K562 (cell line): Measurements from ENCODE around the gene ITPKB. TPM values are rescaled to one million over a fixed set of nuclear protein-coding genes. Genes with fewer than 3 reads are reported as not detected.

Source experiments
- ARID3A ChIP-seq: IDR thresholded peaks from 2 replicates; pipeline ENCODE4 v1.6.1; 2012; ENCODE audit warnings: low read depth, low read length, improper control_type of control experiment, borderline replicate concordance
- CBX3 ChIP-seq, 2 experiments: IDR thresholded peaks; 1 replicate in 1 of 2; 2 replicates in 1 of 2; pipeline ENCODE4 v1.6.1; 2012; ENCODE audit warnings: inconsistent platforms in 2 of 2, low read length in 2 of 2, borderline replicate concordance in 1 of 2, control low read depth in 1 of 2
- CLOCK ChIP-seq: fragments of 250-450 bp; sonication (Bioruptor Pico); IDR thresholded peaks from 2 replicates; pipeline ENCODE4 v1.4.0; 2020; ENCODE audit warnings: mild to moderate bottlenecking, moderate library complexity, borderline replicate concordance
- ELF1 ChIP-seq: fragments of 200-800 bp; sonication (Bioruptor generic); IDR thresholded peaks from 2 replicates; pipeline ENCODE4 v1.6.1; 2016; ENCODE audit warnings: missing genetic modification characterization, missing compliant biosample characterization
- LEF1 ChIP-seq: fragments of 450-650 bp; IDR thresholded peaks from 2 replicates; pipeline ENCODE4 v1.6.1; 2016; ENCODE audit warnings: mild to moderate bottlenecking
- SIN3A ChIP-seq, 2 experiments: fragments of 150-350 bp in 1 of 2; IDR thresholded peaks; 2 replicates each; pipeline ENCODE4 v1.6.1; 2011 to 2016; ENCODE audit warnings: borderline replicate concordance in 2 of 2, low read depth in 2 of 2, low read length in 2 of 2, mild to moderate bottlenecking in 2 of 2, moderate library complexity in 2 of 2; ENCODE audit not compliant: control insufficient read depth in 1 of 2
- ZFPM2 ChIP-seq: fragments of 250-450 bp; sonication (Bioruptor Pico); IDR thresholded peaks from 2 replicates; pipeline ENCODE4 v1.5.1; 2022; ENCODE audit warnings: mild to moderate bottlenecking
- ZNF655 ChIP-seq: fragments of 250-450 bp; sonication (Bioruptor Pico); IDR thresholded peaks from 2 replicates; pipeline ENCODE4 v1.5.0; 2021
- polyA plus RNA-seq, 8 experiments: library from polyadenylated mRNA; depleted of rRNA in 4 of 8; stranded (reverse) in 5 of 8; unstranded in 3 of 8; fragments of >200 nt; fragmentation: Nextera tagmentation in 2 of 8; fragmentation: Illumina TruSeq in 1 of 8; extraction: Ambion mirVana in 2 of 8; extraction: Trizol in 1 of 8; gene quantifications; 2 replicates each; pipeline versions ENCODE4 v1.2.1 to v1.2.3, GENCODE V29; 2011 to 2014; ENCODE audit warnings: inconsistent platforms in 1 of 8, missing spikeins in 1 of 8
- total RNA-seq, 7 experiments: library from RNA; depleted of rRNA in 6 of 7; stranded (reverse); fragments of >200 nt in 6 of 7; fragmentation: Illumina TruSeq in 2 of 7; extraction: Trizol in 2 of 7; gene quantifications; 2 replicates each; pipeline versions ENCODE4 v1.2.1 to v1.2.3, GENCODE V29; 2011 to 2021; ENCODE audit warnings: low replicate concordance in 1 of 7

Gene ITPKB
- total and polyA plus RNA-seq, 9 of the 15 experiments (the other 6 are each of a cell fraction or from before 2014, with no cell fraction given): 0.01 to 0.22 TPM; not detected in 7

- no peak for TF ChIP-seq CLOCK (CRISPR knock-in tag)
- no peak for TF ChIP-seq LEF1
- TF ChIP-seq ELF1 (tag): no peak
- TF ChIP-seq SIN3A (IDR thresholded peaks at IDR 0.05; ENCODE audit: borderline replicate concordance in 2 of 2, control insufficient read depth in 1 of 2, low read depth in 2 of 2, low read length in 2 of 2): no peak
- no peak for TF ChIP-seq ZNF655
- no peak for TF ChIP-seq CBX3 (IDR thresholded peaks at IDR 0.05; ENCODE audit: borderline replicate concordance in 1 of 2, low read length in 2 of 2)
- no peak for TF ChIP-seq ZFPM2 (CRISPR knock-in tag)
- TF ChIP-seq ARID3A: no peak
Measured at GRCh38 chr1:226698659-226699058, 40.4 kb downstream of the ITPKB start (continued).
